Cardiac ventricle fibroblast (primary cell): ENCODE results near the gene MFSD11. TPM values are rescaled to one million over a fixed set of nuclear protein-coding genes. Genes with fewer than 3 reads are reported as not detected.

ENCODE experiments used
- total RNA-seq: library from RNA; depleted of rRNA; stranded (reverse); fragments of >200 nt; gene quantifications from 2 replicates; pipeline ENCODE4 v1.2.3, GENCODE V29; 2015

The MFSD11 gene
- 15.0 and 15.1 TPM in 2 replicates for total RNA-seq

GRCh38 chr17:76737676-76738467, at the start of gene MFSD11:
Gene MFSD11, plus strand, starts transcription at chr17:76738119. Its CDS starts 234 bp downstream, at chr17:76738353.

GRCh38 chr17:76710863-76711611, 26.9 kb upstream of the MFSD11 start, which contains the start of gene MXRA7:
Gene MXRA7, minus strand, starts transcription at chr17:76710965. Its CDS starts 19 bp downstream, at chr17:76710946.

GRCh38 chr17:76726231-76726775, 11.6 kb upstream of the MFSD11 start, which contains the start of gene JMJD6:
Gene JMJD6, minus strand, starts transcription at chr17:76726606. Its CDS starts 131 bp downstream, at chr17:76726475.

GRCh38 chr17:76726776-76727718, 10.9 kb upstream of the MFSD11 start, which contains the start of gene METTL23:
Gene METTL23, plus strand, starts transcription at chr17:76726839. Its CDS starts 2,872 bp downstream, at chr17:76729711.

GRCh38 chr17:76737082-76737675, 740 bp upstream of the MFSD11 start, which contains the start of gene SRSF2:
Gene SRSF2, minus strand, starts transcription at chr17:76737331. Its CDS starts 171 bp downstream, at chr17:76737160.

Other genes starting within 250 kb of the MFSD11 start
- gene RHBDF2, start 236.7 kb upstream of the MFSD11 start, total RNA-seq = 5.2 and 10.5 TPM in 2 replicates
- gene CYGB, start 200.4 kb upstream of the MFSD11 start, total RNA-seq = 126 and 147 TPM in 2 replicates
- 5.7 and 6.6 TPM in 2 replicates for gene PRCD, start 198.1 kb upstream of the MFSD11 start, total RNA-seq
- 1.9 TPM in 1 of 2 replicates, not detected in the other for gene ST6GALNAC2, start 152.3 kb upstream of the MFSD11 start, total RNA-seq
- not detected in 2 replicates for gene ST6GALNAC1, start 94.4 kb upstream of the MFSD11 start, total RNA-seq
- gene MXRA7, start 27.2 kb upstream of the MFSD11 start, total RNA-seq = 199 and 212 TPM in 2 replicates
- 14.2 and 14.9 TPM in 2 replicates for gene JMJD6, start 11.5 kb upstream of the MFSD11 start, total RNA-seq
- gene METTL23, start 11.3 kb upstream of the MFSD11 start, total RNA-seq = 23.8 and 37.0 TPM in 2 replicates
- gene SRSF2, start 788 bp upstream of the MFSD11 start, total RNA-seq = 135 and 164 TPM in 2 replicates
- gene MGAT5B, start 130.3 kb downstream of the MFSD11 start, total RNA-seq = 0.12 and 0.15 TPM in 2 replicates